ENCODE measurements around the gene EXOC6B. TPM values are rescaled to one million over a fixed set of nuclear protein-coding genes. Genes with fewer than 3 reads are reported as not detected.

EXOC6B gene
- total RNA-seq, 1 experiment from 2014 or later: 33.7 TPM

DNA sequence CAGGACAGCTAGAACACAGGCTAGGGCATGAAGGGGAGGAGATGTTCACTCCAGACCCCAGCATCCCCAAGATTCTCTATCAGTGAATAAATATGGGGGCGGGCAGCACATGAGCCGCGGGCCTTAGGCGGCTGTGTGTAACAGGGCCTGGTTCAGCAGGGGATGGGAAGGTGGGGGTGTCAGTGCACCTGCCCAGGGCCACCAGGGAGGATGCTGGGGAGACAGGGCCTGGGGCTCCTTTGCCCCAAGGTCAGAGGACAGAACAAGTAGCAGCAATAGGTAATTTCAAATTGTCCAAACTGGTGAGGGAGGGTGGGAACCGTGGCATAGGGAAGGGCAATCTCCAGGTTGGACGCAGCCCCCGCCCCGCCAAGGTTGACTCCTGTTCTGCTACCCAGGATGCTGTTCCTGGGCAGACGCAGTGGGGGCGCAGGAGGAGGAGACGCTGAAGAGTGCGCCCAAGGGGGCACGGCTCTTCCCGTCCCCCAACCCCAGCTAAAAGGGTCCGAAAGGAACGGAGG lies 694.4 kb downstream of the EXOC6B start:
- Mint-ChIP-seq H3K9me3 (0 out of 2 replicates have a peak, but pooled peaks cover 1% of the 10 kb centered on the region), H3K27ac (no peak overlapping the region), H3K4me1 (peaks cover 23% of the 10 kb centered on the region), H3K4me3 (no peak overlapping the region), H3K27me3 (ENCODE audit: low read depth) (peaks cover 2% of the 10 kb centered on the region; the same call in 1 of the 2 replicates), H3K36me3 (no peaks in the 10 kb centered on the region)
- TF ChIP-seq MYBL2 (CRISPR knock-in tag; IDR thresholded peaks at IDR 0.05): no peak
- ChIA-PET POLR2A (no interaction called here), CTCF (interaction anchor here (0.9 to 3.9 kb wide), 2 partner anchors 15 to 330 kb away, joined by 3 to 18 read pairs; no protein-coding TSS in a partner anchor)
- ATAC-seq (no peak), DNase-seq (ENCODE audit: low spot score) (no peak)

- POLR2A ChIA-PET: no interaction called here
- no peak for DNase-seq (ENCODE audit: low spot score)
- Mint-ChIP-seq H3K27me3 (ENCODE audit: low read depth) (peaks cover 2% of the 10 kb centered on the region; the same call in 1 of the 2 replicates), H3K9me3 (0 out of 2 replicates have a peak, but pooled peaks cover 3% of the 10 kb centered on the region), H3K4me1 (peaks cover 23% of the 10 kb centered on the region), H3K4me3 (no peak overlapping the region), H3K27ac (no peak overlapping the region), H3K36me3 (no peaks in the 10 kb centered on the region)
- ATAC-seq: peak; percentile 60
- TF ChIP-seq ZNF317 (CRISPR knock-in tag; IDR thresholded peaks at IDR 0.05; ENCODE audit: borderline replicate concordance, low read depth) (no peak), ZNF396 (CRISPR knock-in tag; IDR thresholded peaks at IDR 0.05; ENCODE audit: borderline replicate concordance) (no peak), SP1 (CRISPR knock-in tag; conservative IDR thresholded peaks at IDR 0.05) (no peak), JUN (CRISPR knock-in tag; IDR thresholded peaks at IDR 0.05) (no peak)
- TF ChIP-seq, protein P1, sequence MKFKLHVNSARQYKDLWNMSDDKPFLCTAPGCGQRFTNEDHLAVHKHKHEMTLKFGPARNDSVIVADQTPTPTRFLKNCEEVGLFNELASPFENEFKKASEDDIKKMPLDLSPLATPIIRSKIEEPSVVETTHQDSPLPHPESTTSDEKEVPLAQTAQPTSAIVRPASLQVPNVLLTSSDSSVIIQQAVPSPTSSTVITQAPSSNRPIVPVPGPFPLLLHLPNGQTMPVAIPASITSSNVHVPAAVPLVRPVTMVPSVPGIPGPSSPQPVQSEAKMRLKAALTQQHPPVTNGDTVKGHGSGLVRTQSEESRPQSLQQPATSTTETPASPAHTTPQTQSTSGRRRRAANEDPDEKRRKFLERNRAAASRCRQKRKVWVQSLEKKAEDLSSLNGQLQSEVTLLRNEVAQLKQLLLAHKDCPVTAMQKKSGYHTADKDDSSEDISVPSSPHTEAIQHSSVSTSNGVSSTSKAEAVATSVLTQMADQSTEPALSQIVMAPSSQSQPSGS (CRISPR knock-in tag; IDR thresholded peaks at IDR 0.05; ENCODE audit: borderline replicate concordance, low read depth): no peak
- CTCF ChIA-PET: interaction anchor here (0.5 to 3.9 kb wide), 4 partner anchors 15 to 535 kb away, joined by 3 to 18 read pairs (median 6); no protein-coding TSS in a partner anchor
Measured at GRCh38 chr2:72130659-72131360, 695.0 kb downstream of the EXOC6B start.

DNA sequence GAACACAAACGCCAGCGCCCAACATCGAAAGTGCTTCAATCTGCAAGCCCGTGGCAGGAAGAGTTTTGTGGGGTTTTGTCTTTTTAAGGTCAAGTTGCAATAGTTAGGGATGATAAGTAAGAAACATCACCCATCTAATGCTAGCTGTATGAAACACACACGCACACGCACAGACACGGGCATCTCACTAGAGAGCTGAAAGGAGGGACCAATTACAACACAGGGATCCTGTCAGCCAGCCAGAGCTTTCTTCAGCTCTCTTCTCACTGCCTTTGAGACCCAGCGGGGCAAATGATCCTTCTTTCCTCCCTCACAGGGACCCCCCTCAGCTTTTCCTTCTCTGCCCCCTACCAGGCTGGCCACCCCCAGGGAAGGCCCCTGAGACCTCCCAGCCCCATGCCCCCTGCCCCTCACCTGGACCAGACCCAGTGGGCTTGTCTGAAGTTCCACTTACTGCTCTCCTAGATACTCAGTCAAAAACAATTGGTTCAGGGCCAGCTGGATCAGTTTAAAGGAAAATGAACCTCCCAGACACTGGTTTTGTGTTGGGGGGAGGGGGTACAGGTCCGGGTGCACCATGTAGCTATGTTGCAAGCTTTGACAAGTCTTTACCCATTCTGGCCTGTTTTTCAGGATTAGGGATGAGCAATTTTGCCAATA lies 696.0 kb downstream of the EXOC6B start:
- Mint-ChIP-seq H3K36me3 (no peaks in the 10 kb centered on the region), H3K9me3 (0 out of 2 replicates have a peak, but pooled peaks cover 3% of the 10 kb centered on the region), H3K4me1 (peaks cover 23% of the 10 kb centered on the region), H3K27me3 (ENCODE audit: low read depth) (peaks cover 2% of the 10 kb centered on the region; the same call in 1 of the 2 replicates), H3K27ac (no peak overlapping the region), H3K4me3 (no peak overlapping the region)
- ChIA-PET CTCF (interaction anchor here (0.5 to 3.9 kb wide), 6 partner anchors 8 to 534 kb away, joined by 3 to 18 read pairs (median 6); no protein-coding TSS in a partner anchor), POLR2A (no interaction called here)
- no peak for TF ChIP-seq CTCF (IDR thresholded peaks at IDR 0.05)
- TF ChIP-seq, protein P2, sequence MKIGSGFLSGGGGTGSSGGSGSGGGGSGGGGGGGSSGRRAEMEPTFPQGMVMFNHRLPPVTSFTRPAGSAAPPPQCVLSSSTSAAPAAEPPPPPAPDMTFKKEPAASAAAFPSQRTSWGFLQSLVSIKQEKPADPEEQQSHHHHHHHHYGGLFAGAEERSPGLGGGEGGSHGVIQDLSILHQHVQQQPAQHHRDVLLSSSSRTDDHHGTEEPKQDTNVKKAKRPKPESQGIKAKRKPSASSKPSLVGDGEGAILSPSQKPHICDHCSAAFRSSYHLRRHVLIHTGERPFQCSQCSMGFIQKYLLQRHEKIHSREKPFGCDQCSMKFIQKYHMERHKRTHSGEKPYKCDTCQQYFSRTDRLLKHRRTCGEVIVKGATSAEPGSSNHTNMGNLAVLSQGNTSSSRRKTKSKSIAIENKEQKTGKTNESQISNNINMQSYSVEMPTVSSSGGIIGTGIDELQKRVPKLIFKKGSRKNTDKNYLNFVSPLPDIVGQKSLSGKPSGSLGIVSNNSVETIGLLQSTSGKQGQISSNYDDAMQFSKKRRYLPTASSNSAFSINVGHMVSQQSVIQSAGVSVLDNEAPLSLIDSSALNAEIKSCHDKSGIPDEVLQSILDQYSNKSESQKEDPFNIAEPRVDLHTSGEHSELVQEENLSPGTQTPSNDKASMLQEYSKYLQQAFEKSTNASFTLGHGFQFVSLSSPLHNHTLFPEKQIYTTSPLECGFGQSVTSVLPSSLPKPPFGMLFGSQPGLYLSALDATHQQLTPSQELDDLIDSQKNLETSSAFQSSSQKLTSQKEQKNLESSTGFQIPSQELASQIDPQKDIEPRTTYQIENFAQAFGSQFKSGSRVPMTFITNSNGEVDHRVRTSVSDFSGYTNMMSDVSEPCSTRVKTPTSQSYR (CRISPR knock-in tag; IDR thresholded peaks at IDR 0.05): no peak
- ATAC-seq: no peak
- DNase-seq (ENCODE audit: low spot score): no peak

GRCh38 chr2:72128843-72129227 lies 697.0 kb downstream of the EXOC6B start:
- no peak overlapping the region for H3K4me3 Mint-ChIP-seq
- H3K27ac Mint-ChIP-seq: no peak overlapping the region
- ATAC-seq (no peak), DNase-seq (ENCODE audit: low spot score) (no peak)
- no peaks in the 10 kb centered on the region for H3K36me3 Mint-ChIP-seq
- H3K9me3 Mint-ChIP-seq: 0 out of 2 replicates have a peak, but pooled peaks cover 3% of the 10 kb centered on the region
- CTCF ChIA-PET: interaction anchor here (1.0 to 3.9 kb wide), 4 partner anchors 9 to 327 kb away, joined by 3 to 18 read pairs (median 10); no protein-coding TSS in a partner anchor
- TF ChIP-seq, protein P2 (CRISPR knock-in tag; IDR thresholded peaks at IDR 0.05): 0 out of 2 replicates have a peak, but pooled peaks have one; percentile 28
- TF ChIP-seq ATF6 (CRISPR knock-in tag; IDR thresholded peaks at IDR 0.05): no peak
- POLR2A ChIA-PET: no interaction called here
- peaks cover 2% of the 10 kb centered on the region; the same call in 1 of the 2 replicates for H3K27me3 Mint-ChIP-seq (ENCODE audit: low read depth)
- H3K4me1 Mint-ChIP-seq: peaks cover 23% of the 10 kb centered on the region
